HG03571 (cell line): ENCODE results near the gene ZNF487.
"Not testable (repeated sequence)": the region's sequence is repeated elsewhere in the genome, so short reads cannot be mapped to it uniquely, and the experiment has no call there.

Experiments used
- ATAC-seq: cut with Tn5 transposase; IDR thresholded peaks from one replicate; pipeline ENCODE4 v1.9.1; 2021; ENCODE audit not compliant: unreplicated experiment

The ZNF487 gene

GRCh38 chr10:43403911-43404703 lies 32.8 kb upstream of the ZNF487 start:
- ATAC-seq: no peak

- no peak for ATAC-seq
These were observed 32.2 kb upstream of the ZNF487 start for GRCh38 chr10:43404704-43405084.

- peak; percentile 17 for ATAC-seq
These were observed 29.7 kb upstream of the ZNF487 start for GRCh38 chr10:43407148-43407575.

GRCh38 chr10:43407576-43408330 lies 29.2 kb upstream of the ZNF487 start:
- ATAC-seq: peak; percentile 39

GRCh38 chr10:43408331-43408709 lies 28.6 kb upstream of the ZNF487 start:
- peak; percentile 1 for ATAC-seq

GRCh38 chr10:43408710-43409384 lies 28.1 kb upstream of the ZNF487 start, which contains the start of gene HNRNPF:
TSS of gene HNRNPF (minus strand) at chr10:43409186. CDS start at chr10:43387884, 21,302 bp downstream.
- peak; percentile 67 for ATAC-seq

GRCh38 chr10:43409385-43410109 lies 27.4 kb upstream of the ZNF487 start:
- no peak for ATAC-seq

GRCh38 chr10:43410345-43410744 lies 26.6 kb upstream of the ZNF487 start:
- no peak for ATAC-seq

GRCh38 chr10:43411536-43411935 lies 25.4 kb upstream of the ZNF487 start:
- ATAC-seq: no peak

- no peak for ATAC-seq
These were observed 21.4 kb upstream of the ZNF487 start for GRCh38 chr10:43415544-43415943.

- ATAC-seq: no peak
These were observed 18.8 kb upstream of the ZNF487 start for GRCh38 chr10:43417950-43418768.

GRCh38 chr10:43419997-43420368 lies 16.9 kb upstream of the ZNF487 start:
- no peak for ATAC-seq

GRCh38 chr10:43420369-43421200 lies 16.3 kb upstream of the ZNF487 start:
- ATAC-seq: peak; percentile 79

GRCh38 chr10:43421201-43421507 lies 15.8 kb upstream of the ZNF487 start:
- ATAC-seq: no peak

- no peak for ATAC-seq
These were observed 15.4 kb upstream of the ZNF487 start for GRCh38 chr10:43421519-43421918.

- not testable (repeated sequence) for ATAC-seq
These were observed 15.0 kb upstream of the ZNF487 start for GRCh38 chr10:43421944-43422343.

- no peak for ATAC-seq
These were observed 12.5 kb upstream of the ZNF487 start for GRCh38 chr10:43424416-43424815.

- ATAC-seq: not testable (repeated sequence)
These were observed 10.4 kb upstream of the ZNF487 start for GRCh38 chr10:43426476-43426875.

- peak; percentile 75 for ATAC-seq
These were observed 9.6 kb upstream of the ZNF487 start for GRCh38 chr10:43427166-43427825.
